ENCODE measurements around the gene ZC3H7A. TPM values are rescaled to one million over a fixed set of nuclear protein-coding genes. Genes with fewer than 3 reads are reported as not detected.

The ZC3H7A gene
- total and polyA plus RNA-seq, 2 of the 13 experiments (the other 11 are each of a cell fraction or from before 2014, with no cell fraction given) = 29.2 to 36.8 TPM

GRCh38 chr16:11794996-11795886 lies 1.8 kb downstream of the ZC3H7A start:
- WGBS (ENCODE audit: low lambda C conversion rate) = 90% methylated on average over 20 of the region's 20 CpGs
- FAIRE-seq (no peak), ATAC-seq (no peak), DNase-seq (ENCODE audit: low spot score) (no peak)
- BruUV-seq (replicated peaks) = no TSS peak
- H3K9ac ChIP-seq (ENCODE audit: insufficient read depth, low read depth, low read length) = peak overlapping the region; percentile 94
- no peak overlapping the region for H2AFZ ChIP-seq (ENCODE audit: low read length)
- H3K9me3 ChIP-seq (ENCODE audit: low read length) = no peaks in the 10 kb centered on the region
- H3K27me3 ChIP-seq (ENCODE audit: control insufficient read depth in 1 of 2, insufficient read depth in 2 of 2, low read length in 2 of 2) = no peaks in the 10 kb centered on the region; a peak in 1 of 5 replicates
- peaks cover 88% of the 10 kb centered on the region for H3K79me2 ChIP-seq (ENCODE audit: insufficient read depth, low read length)
- H3K4me2 ChIP-seq (ENCODE audit: low read depth, low read length) = peak overlapping the region; percentile 94
- H3K27ac ChIP-seq (ENCODE audit: extremely low read length, insufficient read depth, low read length) = peak overlapping the region; percentile 85
- peaks cover 0 to 8% of the 10 kb centered on the region in 2 experiments; a peak in 2 of 5 replicates for H3K36me3 ChIP-seq (replicated peaks in 1 of 2; ENCODE audit: control insufficient read depth in 1 of 2, insufficient read depth in 2 of 2, low read length in 2 of 2)
- peaks cover 78% of the 10 kb centered on the region for H3K4me1 ChIP-seq (ENCODE audit: insufficient read depth, low read length)
- CTCF ChIA-PET (ENCODE audit: low intra/inter-chr PET ratio, low total read pairs) = no interaction called here
- peaks cover 50% of the 10 kb centered on the region for H4K20me1 ChIP-seq (ENCODE audit: insufficient read depth, low read length)
- POLR2A ChIA-PET = interaction anchor here (1.7 to 5.9 kb wide), 3 partner anchors 9 to 53 kb away, joined by 7 to 207 read pairs (median 121); partner anchors contain the start of gene TXNDC11
- peak overlapping the region; percentile 79 to 100 (median 91) for H3K4me3 ChIP-seq (replicated peaks in 1 of 3; ENCODE audit: insufficient read depth in 1 of 3, low read depth in 2 of 3, low read length in 3 of 3)
- in situ Hi-C loops (cut with HindIII; ENCODE audit: extremely low pct_ligation_motif_present, low pct_unique_long_range_greater_than_20kb) (no loop called here), intact Hi-C loops (cut with micrococcal nuclease; ENCODE audit: unreplicated experiment) (loop anchor here (1.0 to 10.0 kb wide), 3 partner anchors 9 to 210 kb away; partner anchors contain the start of gene LITAF)
- TF ChIP-seq CEBPB (IDR thresholded peaks at IDR 0.05; ENCODE audit: borderline replicate concordance, low read depth, low read length) (peak; percentile 54; the same call in 1 of the 2 replicates), ZNF34 (CRISPR knock-in tag; IDR thresholded peaks at IDR 0.05; ENCODE audit: borderline replicate concordance) (peak; percentile 41; the same call in 1 of the 2 replicates), PAX8 (CRISPR knock-in tag; IDR thresholded peaks at IDR 0.05; ENCODE audit: borderline replicate concordance) (0 out of 2 replicates have a peak, but pooled peaks have one; percentile 9), HHEX (CRISPR knock-in tag; IDR thresholded peaks at IDR 0.05) (no peak), THAP9 (CRISPR knock-in tag; IDR thresholded peaks at IDR 0.05; ENCODE audit: borderline replicate concordance) (0 out of 2 replicates have a peak, but pooled peaks have one; percentile 9), ZNF772 (CRISPR knock-in tag; IDR thresholded peaks at IDR 0.05) (no peak), ZNF543 (CRISPR knock-in tag; IDR thresholded peaks at IDR 0.05) (no peak), ZSCAN29 (CRISPR knock-in tag; conservative IDR thresholded peaks at IDR 0.05) (0 out of 2 replicates have a peak, but pooled peaks have one; percentile 15), THAP8 (CRISPR knock-in tag; IDR thresholded peaks at IDR 0.05; ENCODE audit: borderline replicate concordance) (0 out of 2 replicates have a peak, but pooled peaks have one; percentile 28), SP2 (CRISPR knock-in tag; IDR thresholded peaks at IDR 0.05) (peak; percentile 8; the same call in 1 of the 2 replicates), ZNF121 (CRISPR knock-in tag; IDR thresholded peaks at IDR 0.05) (0 out of 2 replicates have a peak, but pooled peaks have one; percentile 20), CEBPG (CRISPR knock-in tag; IDR thresholded peaks at IDR 0.05) (peak; percentile 25; the same call in 1 of the 2 replicates), ZNF749 (CRISPR knock-in tag; IDR thresholded peaks at IDR 0.05; ENCODE audit: borderline replicate concordance) (0 out of 2 replicates have a peak, but pooled peaks have one; percentile 59), ARID4A (CRISPR knock-in tag; IDR thresholded peaks at IDR 0.05; ENCODE audit: borderline replicate concordance) (0 out of 2 replicates have a peak, but pooled peaks have one; percentile 33)

Measured in HepG2 (cell line).